ENCODE results near the gene METAP2. TPM values are rescaled to one million over a fixed set of nuclear protein-coding genes. Genes with fewer than 3 reads are reported as not detected.
"Not testable (repeated sequence)": the region's sequence is repeated elsewhere in the genome, so short reads cannot be mapped to it uniquely, and the experiment has no call there.

METAP2 gene
- total and polyA plus RNA-seq, 2 donors, result 72.6 to 93.7 TPM

GRCh38 chr12:95457605-95458004 is 16.3 kb upstream of the METAP2 start:
- peaks cover 0 to 10% of the 10 kb centered on the region in 2 donors for H3K9me3 ChIP-seq (ENCODE audit: control insufficient read depth in 2 of 2, insufficient read depth in 1 of 2, low read length in 1 of 2)
- WGBS, result 87% methylated on average over 8 of the region's 8 CpGs
- not testable (repeated sequence) for H3K4me3 ChIP-seq (ENCODE audit: low read length in 2 of 2); H3K36me3 ChIP-seq (ENCODE audit: control insufficient read depth in 2 of 2, insufficient read depth in 2 of 2, low read length in 1 of 2); DNase-seq (ENCODE audit: low read depth in 6 of 9, low spot score in 9 of 9); H3K27me3 ChIP-seq (ENCODE audit: control insufficient read depth in 2 of 2, insufficient read depth in 1 of 2, low read length in 1 of 2); H3K4me1 ChIP-seq (ENCODE audit: control insufficient read depth in 2 of 2, insufficient read depth in 2 of 2, low read length in 2 of 2); H3K27ac ChIP-seq (ENCODE audit: low read depth in 1 of 2, low read length in 1 of 2)

GRCh38 chr12:95458761-95459160 is 15.2 kb upstream of the METAP2 start:
- H3K4me1 ChIP-seq (ENCODE audit: control insufficient read depth in 2 of 2, insufficient read depth in 2 of 2, low read length in 2 of 2), result no peaks in the 10 kb centered on the region
- DNase-seq (ENCODE audit: low read depth in 6 of 9, low spot score in 9 of 9), result no peak
- no peak overlapping the region for H3K27ac ChIP-seq (ENCODE audit: low read depth in 1 of 2, low read length in 1 of 2)
- peaks cover 0 to 10% of the 10 kb centered on the region in 2 donors for H3K9me3 ChIP-seq (ENCODE audit: control insufficient read depth in 2 of 2, insufficient read depth in 1 of 2, low read length in 1 of 2)
- H3K27me3 ChIP-seq (ENCODE audit: control insufficient read depth in 2 of 2, insufficient read depth in 1 of 2, low read length in 1 of 2), result no peaks in the 10 kb centered on the region
- no peaks in the 10 kb centered on the region for H3K36me3 ChIP-seq (ENCODE audit: control insufficient read depth in 2 of 2, insufficient read depth in 2 of 2, low read length in 1 of 2)
- H3K4me3 ChIP-seq (ENCODE audit: low read length in 2 of 2), result no peak overlapping the region
- WGBS, result 68% methylated on average over 2 of the region's 2 CpGs

- WGBS, result 93% methylated on average over 3 of the region's 3 CpGs
- DNase-seq (ENCODE audit: low read depth in 6 of 9, low spot score in 9 of 9), result no peak
- H3K36me3 ChIP-seq (ENCODE audit: control insufficient read depth in 2 of 2, insufficient read depth in 2 of 2, low read length in 1 of 2), result no peaks in the 10 kb centered on the region
- peaks cover 0 to 10% of the 10 kb centered on the region in 2 donors for H3K9me3 ChIP-seq (ENCODE audit: control insufficient read depth in 2 of 2, insufficient read depth in 1 of 2, low read length in 1 of 2)
- no peak overlapping the region for H3K27ac ChIP-seq (ENCODE audit: low read depth in 1 of 2, low read length in 1 of 2)
- H3K4me3 ChIP-seq (ENCODE audit: low read length in 2 of 2), result no peak overlapping the region
- no peaks in the 10 kb centered on the region for H3K4me1 ChIP-seq (ENCODE audit: control insufficient read depth in 2 of 2, insufficient read depth in 2 of 2, low read length in 2 of 2)
- H3K27me3 ChIP-seq (ENCODE audit: control insufficient read depth in 2 of 2, insufficient read depth in 1 of 2, low read length in 1 of 2), result no peaks in the 10 kb centered on the region
Observed at GRCh38 chr12:95459310-95459709, 14.6 kb upstream of the METAP2 start.

- Histone ChIP-seq H3K4me1 (ENCODE audit: control insufficient read depth in 2 of 2, insufficient read depth in 2 of 2, low read length in 2 of 2) (no peaks in the 10 kb centered on the region), H3K27ac (ENCODE audit: low read depth in 1 of 2, low read length in 1 of 2) (no peak overlapping the region), H3K27me3 (ENCODE audit: control insufficient read depth in 2 of 2, insufficient read depth in 1 of 2, low read length in 1 of 2) (no peaks in the 10 kb centered on the region), H3K36me3 (ENCODE audit: control insufficient read depth in 2 of 2, insufficient read depth in 2 of 2, low read length in 1 of 2) (no peaks in the 10 kb centered on the region), H3K9me3 (ENCODE audit: control insufficient read depth in 2 of 2, insufficient read depth in 1 of 2, low read length in 1 of 2) (peaks cover 0 to 10% of the 10 kb centered on the region in 2 donors), H3K4me3 (ENCODE audit: low read length in 2 of 2) (no peak overlapping the region)
- DNase-seq (ENCODE audit: low read depth in 6 of 9, low spot score in 9 of 9), result no peak
- 96% methylated on average over 1 of the region's 1 CpG for WGBS
Observed at GRCh38 chr12:95460105-95460504, 13.8 kb upstream of the METAP2 start.

GRCh38 chr12:95460896-95461295 is 13.1 kb upstream of the METAP2 start:
- no peak for DNase-seq (ENCODE audit: low read depth in 6 of 9, low spot score in 9 of 9)
- H3K9me3 ChIP-seq (ENCODE audit: control insufficient read depth in 2 of 2, insufficient read depth in 1 of 2, low read length in 1 of 2), result peaks cover 0 to 10% of the 10 kb centered on the region in 2 donors
- no peak overlapping the region for H3K27ac ChIP-seq (ENCODE audit: low read depth in 1 of 2, low read length in 1 of 2)
- H3K27me3 ChIP-seq (ENCODE audit: control insufficient read depth in 2 of 2, insufficient read depth in 1 of 2, low read length in 1 of 2), result no peaks in the 10 kb centered on the region
- H3K4me3 ChIP-seq (ENCODE audit: low read length in 2 of 2), result no peak overlapping the region
- no peaks in the 10 kb centered on the region for H3K4me1 ChIP-seq (ENCODE audit: control insufficient read depth in 2 of 2, insufficient read depth in 2 of 2, low read length in 2 of 2)
- 96% methylated on average over 1 of the region's 1 CpG for WGBS
- H3K36me3 ChIP-seq (ENCODE audit: control insufficient read depth in 2 of 2, insufficient read depth in 2 of 2, low read length in 1 of 2), result no peaks in the 10 kb centered on the region

- 96% methylated on average over 4 of the region's 4 CpGs for whole genome bisulfite sequencing
- no peaks in the 10 kb centered on the region for H3K4me1 ChIP-seq (ENCODE audit: control insufficient read depth in 2 of 2, insufficient read depth in 2 of 2, low read length in 2 of 2)
- no peaks in the 10 kb centered on the region for H3K36me3 ChIP-seq (ENCODE audit: control insufficient read depth in 2 of 2, insufficient read depth in 2 of 2, low read length in 1 of 2)
- H3K9me3 ChIP-seq (ENCODE audit: control insufficient read depth in 2 of 2, insufficient read depth in 1 of 2, low read length in 1 of 2), result peaks cover 0 to 9% of the 10 kb centered on the region in 2 donors
- no peaks in the 10 kb centered on the region for H3K27me3 ChIP-seq (ENCODE audit: control insufficient read depth in 2 of 2, insufficient read depth in 1 of 2, low read length in 1 of 2)
- no peak overlapping the region for H3K4me3 ChIP-seq (ENCODE audit: low read length in 2 of 2)
- no peak overlapping the region for H3K27ac ChIP-seq (ENCODE audit: low read depth in 1 of 2, low read length in 1 of 2)
- DNase-seq (ENCODE audit: low read depth in 6 of 9, low spot score in 9 of 9), result no peak
Observed at GRCh38 chr12:95462081-95462480, 11.9 kb upstream of the METAP2 start.

GRCh38 chr12:95462551-95462950 is 11.4 kb upstream of the METAP2 start:
- H3K4me1 ChIP-seq (ENCODE audit: control insufficient read depth in 2 of 2, insufficient read depth in 2 of 2, low read length in 2 of 2), result no peaks in the 10 kb centered on the region
- H3K36me3 ChIP-seq (ENCODE audit: control insufficient read depth in 2 of 2, insufficient read depth in 2 of 2, low read length in 1 of 2), result no peaks in the 10 kb centered on the region
- no peaks in the 10 kb centered on the region for H3K27me3 ChIP-seq (ENCODE audit: control insufficient read depth in 2 of 2, insufficient read depth in 1 of 2, low read length in 1 of 2)
- H3K9me3 ChIP-seq (ENCODE audit: control insufficient read depth in 2 of 2, insufficient read depth in 1 of 2, low read length in 1 of 2), result peaks cover 0 to 4% of the 10 kb centered on the region in 2 donors
- H3K27ac ChIP-seq (ENCODE audit: low read depth in 1 of 2, low read length in 1 of 2), result no peak overlapping the region
- no peak for DNase-seq (ENCODE audit: low read depth in 6 of 9, low spot score in 9 of 9)
- 96% methylated on average over 2 of the region's 2 CpGs for WGBS
- no peak overlapping the region for H3K4me3 ChIP-seq (ENCODE audit: low read length in 2 of 2)

GRCh38 chr12:95463050-95463449 is 10.9 kb upstream of the METAP2 start:
- Histone ChIP-seq H3K27ac (ENCODE audit: low read depth in 1 of 2, low read length in 1 of 2) (no peak overlapping the region), H3K27me3 (ENCODE audit: control insufficient read depth in 2 of 2, insufficient read depth in 1 of 2, low read length in 1 of 2) (no peaks in the 10 kb centered on the region), H3K9me3 (ENCODE audit: control insufficient read depth in 2 of 2, insufficient read depth in 1 of 2, low read length in 1 of 2) (no peaks in the 10 kb centered on the region), H3K4me3 (ENCODE audit: low read length in 2 of 2) (no peak overlapping the region), H3K4me1 (ENCODE audit: control insufficient read depth in 2 of 2, insufficient read depth in 2 of 2, low read length in 2 of 2) (no peaks in the 10 kb centered on the region), H3K36me3 (ENCODE audit: control insufficient read depth in 2 of 2, insufficient read depth in 2 of 2, low read length in 1 of 2) (no peaks in the 10 kb centered on the region)
- WGBS, result 94% methylated on average over 4 of the region's 4 CpGs
- DNase-seq (ENCODE audit: low read depth in 6 of 9, low spot score in 9 of 9), result no peak

- DNase-seq (ENCODE audit: low read depth in 6 of 9, low spot score in 9 of 9); H3K27ac ChIP-seq (ENCODE audit: low read depth in 1 of 2, low read length in 1 of 2); H3K4me1 ChIP-seq (ENCODE audit: control insufficient read depth in 2 of 2, insufficient read depth in 2 of 2, low read length in 2 of 2); H3K9me3 ChIP-seq (ENCODE audit: control insufficient read depth in 2 of 2, insufficient read depth in 1 of 2, low read length in 1 of 2); H3K36me3 ChIP-seq (ENCODE audit: control insufficient read depth in 2 of 2, insufficient read depth in 2 of 2, low read length in 1 of 2); H3K4me3 ChIP-seq (ENCODE audit: low read length in 2 of 2); H3K27me3 ChIP-seq (ENCODE audit: control insufficient read depth in 2 of 2, insufficient read depth in 1 of 2, low read length in 1 of 2): not testable (repeated sequence)
- WGBS, result 72% methylated on average over 4 of the region's 4 CpGs
Observed at GRCh38 chr12:95463776-95464175, 10.2 kb upstream of the METAP2 start.

GRCh38 chr12:95465275-95465674 is 8.7 kb upstream of the METAP2 start:
- Histone ChIP-seq H3K27ac (ENCODE audit: low read depth in 1 of 2, low read length in 1 of 2) (no peak overlapping the region), H3K4me1 (ENCODE audit: control insufficient read depth in 2 of 2, insufficient read depth in 2 of 2, low read length in 2 of 2) (no peaks in the 10 kb centered on the region)

More at GRCh38 chr12:95465275-95465674, 8.7 kb upstream of the METAP2 start:
- no peaks in the 10 kb centered on the region for H3K36me3 ChIP-seq (ENCODE audit: control insufficient read depth in 2 of 2, insufficient read depth in 2 of 2, low read length in 1 of 2)
- DNase-seq (ENCODE audit: low read depth in 6 of 9, low spot score in 9 of 9), result no peak
- WGBS, result 66% methylated on average over 2 of the region's 2 CpGs
- H3K27me3 ChIP-seq (ENCODE audit: control insufficient read depth in 2 of 2, insufficient read depth in 1 of 2, low read length in 1 of 2), result no peaks in the 10 kb centered on the region
- no peak overlapping the region for H3K4me3 ChIP-seq (ENCODE audit: low read length in 2 of 2)
- no peaks in the 10 kb centered on the region for H3K9me3 ChIP-seq (ENCODE audit: control insufficient read depth in 2 of 2, insufficient read depth in 1 of 2, low read length in 1 of 2)

Measured in thymus (tissue), 11 donors.